Measurements from ENCODE around the gene PNPLA6.
A peak's percentile ranks its signal among the peaks of the same experiment; 100 is the strongest.

Gene PNPLA6

DNA sequence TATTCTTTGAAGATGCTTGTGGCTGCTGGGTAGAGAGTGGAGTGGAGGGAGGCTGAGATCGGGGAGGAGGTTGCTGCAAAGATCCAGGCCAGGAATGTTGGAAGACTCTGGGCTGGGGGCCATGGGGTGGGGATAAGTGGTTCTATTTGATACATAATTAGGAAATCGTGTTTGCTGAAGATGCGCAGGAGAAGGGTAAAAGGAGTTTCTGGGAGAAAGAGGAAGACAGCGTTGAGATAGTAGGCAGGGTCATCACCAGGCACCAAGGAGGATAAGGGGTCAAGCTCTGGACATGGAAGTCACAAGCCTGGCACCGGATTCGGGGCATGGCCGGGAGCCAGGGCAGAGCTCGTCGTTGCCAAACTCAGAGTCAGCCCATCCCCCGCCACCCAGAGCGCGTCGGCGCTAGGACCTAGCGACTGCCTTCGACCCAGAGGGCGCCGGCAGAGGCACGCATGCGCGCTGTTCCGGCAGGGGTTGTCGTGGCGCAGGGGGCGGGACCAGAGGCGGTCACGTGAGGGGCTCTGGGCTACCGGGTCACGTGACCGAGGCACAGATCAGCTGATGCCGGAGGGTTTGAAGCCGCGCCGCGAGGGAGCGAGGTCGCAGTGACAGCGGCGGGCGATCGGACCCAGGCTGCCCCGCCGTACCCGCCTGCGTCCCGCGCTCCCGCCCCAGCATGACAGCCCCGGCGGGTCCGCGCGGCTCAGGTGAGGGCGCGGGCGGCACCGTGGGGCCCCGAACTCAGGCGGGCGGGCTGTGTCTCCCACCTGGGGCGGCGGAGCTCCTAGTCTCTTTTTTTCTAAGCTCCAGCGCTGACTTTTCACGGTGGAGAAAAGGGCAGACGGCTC lies 13.2 kb upstream of the PNPLA6 start, which contains the start of gene MCOLN1:
TSS of gene MCOLN1 (plus strand) at position 553 of the 851 bp plus-strand sequence. CDS start at position 680, 127 bp downstream.
- TF ChIP-seq GATA1 (IDR thresholded peaks at IDR 0.05; ENCODE audit: low read depth, low read length) (no peak), POLR2A (IDR thresholded peaks at IDR 0.05; ENCODE audit: low read length) (peak; percentile 71)
- peak; percentile 98 to 100 for DNase-seq

DNA sequence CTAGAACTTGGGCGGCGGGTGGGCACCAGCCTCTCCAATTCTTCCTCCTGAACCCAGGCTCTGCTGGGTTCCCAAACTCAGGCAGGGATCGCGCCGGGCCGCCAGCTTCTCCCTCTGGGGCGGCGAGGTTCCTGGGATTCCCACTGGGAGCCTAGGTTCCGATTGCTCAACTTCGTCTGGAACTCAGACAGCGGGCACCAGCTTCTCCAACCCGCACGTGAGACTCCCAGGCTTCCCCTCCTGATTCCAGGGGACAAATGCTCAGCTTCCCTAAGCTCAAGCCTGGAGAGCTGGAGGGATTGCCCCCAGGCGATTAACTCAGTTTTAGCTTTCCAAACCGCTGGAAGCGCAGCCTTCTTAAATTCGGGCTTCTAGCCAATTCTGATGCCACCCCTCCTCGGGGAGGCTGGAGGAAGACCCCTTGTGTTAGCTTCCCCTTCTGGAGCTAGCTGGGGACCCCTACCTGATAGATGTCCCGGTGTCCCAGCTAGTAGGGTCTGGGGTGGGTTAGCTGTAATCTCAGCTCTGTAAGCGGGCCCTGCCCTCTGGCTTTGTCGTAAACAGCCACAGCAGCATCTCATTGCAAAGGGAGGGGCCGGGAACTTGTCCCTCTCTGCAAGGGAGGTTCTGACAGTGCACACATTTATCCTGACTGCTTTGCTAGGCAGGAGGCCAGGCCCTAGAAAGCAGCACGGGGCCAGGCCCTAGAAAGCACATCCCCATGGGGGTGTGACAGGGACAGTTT lies 12.4 kb upstream of the PNPLA6 start:
- DNase-seq = peak; percentile 61 to 72
- TF ChIP-seq POLR2A (IDR thresholded peaks at IDR 0.05; ENCODE audit: low read length) (no peak), GATA1 (IDR thresholded peaks at IDR 0.05; ENCODE audit: low read depth, low read length) (no peak)

DNA sequence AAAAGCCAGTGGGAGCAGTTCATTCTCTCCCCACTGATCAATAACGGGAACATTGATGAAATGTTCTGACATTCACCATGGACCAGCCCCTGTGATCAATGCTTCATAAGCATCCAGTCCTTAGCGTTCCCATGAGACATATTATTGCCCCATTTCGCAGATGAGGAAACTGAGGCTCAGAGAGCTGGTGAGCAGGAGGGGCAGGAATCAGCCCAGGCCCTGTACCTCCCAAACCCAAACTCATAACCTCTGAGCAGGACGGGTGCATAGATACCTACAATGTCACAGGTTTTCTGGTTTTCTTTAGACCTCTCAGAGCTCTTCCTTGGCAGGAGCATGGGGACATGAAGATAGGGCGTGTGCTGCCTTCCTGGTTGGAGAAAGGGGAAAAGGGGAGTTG lies 11.0 kb upstream of the PNPLA6 start:
- TF ChIP-seq GATA1 (IDR thresholded peaks at IDR 0.05; ENCODE audit: low read depth, low read length) (no peak), POLR2A (IDR thresholded peaks at IDR 0.05; ENCODE audit: low read length) (no peak)
- no peak for DNase-seq

DNA sequence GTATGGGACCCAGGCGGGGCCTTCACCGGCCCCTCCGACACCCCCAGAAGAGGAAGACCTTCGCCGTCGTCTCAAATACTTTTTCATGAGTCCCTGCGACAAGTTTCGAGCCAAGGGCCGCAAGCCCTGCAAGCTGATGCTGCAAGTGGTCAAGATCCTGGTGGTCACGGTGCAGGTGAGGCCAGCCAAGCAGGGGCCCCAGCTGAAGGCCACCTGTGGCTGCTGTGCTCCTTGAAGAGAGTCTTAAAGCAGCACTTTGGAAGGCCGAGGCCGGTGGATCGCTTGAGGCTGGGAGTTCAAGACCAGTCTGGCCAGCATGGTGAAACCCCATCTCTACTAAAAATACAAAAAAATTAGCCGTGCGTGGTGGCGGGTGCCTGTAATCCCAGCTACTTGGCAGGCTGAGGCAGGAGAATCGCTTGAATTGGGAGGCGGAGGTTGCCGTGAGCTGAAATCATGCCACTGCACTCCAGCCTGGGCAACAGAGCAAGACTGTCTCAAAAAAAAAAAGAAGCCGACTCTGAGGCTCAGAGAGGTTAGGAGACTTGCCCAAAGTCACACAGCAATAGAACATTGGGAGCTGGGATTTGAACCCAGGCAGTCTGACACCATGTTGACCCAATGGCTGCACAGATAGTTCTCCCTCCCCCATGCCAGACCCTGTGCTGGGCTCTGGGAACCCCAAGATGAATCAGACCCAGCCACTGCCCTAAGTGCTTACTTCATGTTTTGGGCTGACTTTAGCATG lies 10.4 kb upstream of the PNPLA6 start:
- DNase-seq = no peak
- TF ChIP-seq POLR2A (IDR thresholded peaks at IDR 0.05; ENCODE audit: low read length) (no peak), GATA1 (IDR thresholded peaks at IDR 0.05; ENCODE audit: low read depth, low read length) (no peak)

DNA sequence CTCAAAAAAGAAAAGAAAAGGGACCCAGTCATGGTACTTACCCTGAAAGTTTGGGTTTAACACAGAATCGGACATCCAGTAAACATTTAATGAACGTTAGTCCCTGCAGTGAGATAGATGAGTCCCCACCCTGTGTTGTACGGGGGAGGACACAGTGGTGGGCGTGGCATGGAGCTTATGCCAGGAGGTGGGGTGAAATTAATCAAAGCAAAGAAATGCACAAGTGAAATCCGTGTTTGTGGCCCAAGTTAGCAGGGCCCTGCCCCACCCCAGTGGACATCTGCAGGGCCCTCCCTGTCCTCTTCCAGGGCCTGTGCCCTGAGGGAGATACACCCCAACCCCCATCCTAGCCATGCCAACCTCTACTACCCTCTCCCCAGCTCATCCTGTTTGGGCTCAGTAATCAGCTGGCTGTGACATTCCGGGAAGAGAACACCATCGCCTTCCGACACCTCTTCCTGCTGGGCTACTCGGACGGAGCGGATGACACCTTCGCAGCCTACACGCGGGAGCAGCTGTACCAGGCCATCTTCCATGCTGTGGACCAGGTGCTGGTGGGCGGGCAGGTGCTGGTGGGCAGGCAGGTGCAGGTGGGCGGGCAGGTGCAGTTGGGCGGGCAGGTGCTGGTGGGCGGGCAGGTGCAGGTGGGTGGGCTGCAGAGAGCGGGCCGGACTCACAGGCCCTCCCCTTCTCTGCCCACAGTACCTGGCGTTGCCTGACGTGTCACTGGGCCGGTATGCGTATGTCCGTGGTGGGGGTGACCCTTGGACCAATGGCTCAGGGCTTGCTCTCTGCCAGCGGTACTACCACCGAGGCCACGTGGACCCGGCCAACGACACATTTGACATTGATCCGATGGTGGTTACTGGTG lies 9.2 kb upstream of the PNPLA6 start:
- no peak for TF ChIP-seq GATA1 (IDR thresholded peaks at IDR 0.05; ENCODE audit: low read depth, low read length)
- no peak for TF ChIP-seq POLR2A (IDR thresholded peaks at IDR 0.05; ENCODE audit: low read length)

DNA sequence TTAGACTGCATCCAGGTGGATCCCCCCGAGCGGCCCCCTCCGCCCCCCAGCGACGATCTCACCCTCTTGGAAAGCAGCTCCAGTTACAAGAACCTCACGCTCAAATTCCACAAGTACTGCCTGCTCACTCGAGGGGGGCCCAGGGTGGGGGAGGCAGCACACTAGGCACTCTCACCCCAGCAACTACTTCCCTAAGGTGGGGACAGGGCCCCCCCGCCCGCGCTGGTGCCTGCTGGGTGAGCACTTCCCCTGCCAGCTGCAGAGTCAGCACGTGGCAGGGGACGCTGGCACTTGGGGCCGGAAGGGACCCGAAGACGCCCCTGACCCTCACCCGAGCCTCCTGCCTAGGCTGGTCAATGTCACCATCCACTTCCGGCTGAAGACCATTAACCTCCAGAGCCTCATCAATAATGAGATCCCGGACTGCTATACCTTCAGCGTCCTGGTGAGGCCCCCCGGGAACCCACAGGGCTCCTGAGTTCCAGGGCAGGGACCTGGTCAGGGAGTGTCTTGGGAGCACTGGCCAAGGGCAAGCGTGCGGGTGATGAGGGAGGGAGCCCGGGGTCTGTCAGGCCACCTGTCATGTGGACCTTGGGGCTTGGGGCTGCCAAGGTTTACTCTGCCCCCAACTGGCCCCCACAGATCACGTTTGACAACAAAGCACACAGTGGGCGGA lies 7.9 kb upstream of the PNPLA6 start:
- no peak for TF ChIP-seq GATA1 (IDR thresholded peaks at IDR 0.05; ENCODE audit: low read depth, low read length)
- TF ChIP-seq POLR2A (IDR thresholded peaks at IDR 0.05; ENCODE audit: low read length) = no peak
- DNase-seq = no peak

More for the DNA sequence above, 9.2 kb upstream of the PNPLA6 start:
- no peak for DNase-seq

DNA sequence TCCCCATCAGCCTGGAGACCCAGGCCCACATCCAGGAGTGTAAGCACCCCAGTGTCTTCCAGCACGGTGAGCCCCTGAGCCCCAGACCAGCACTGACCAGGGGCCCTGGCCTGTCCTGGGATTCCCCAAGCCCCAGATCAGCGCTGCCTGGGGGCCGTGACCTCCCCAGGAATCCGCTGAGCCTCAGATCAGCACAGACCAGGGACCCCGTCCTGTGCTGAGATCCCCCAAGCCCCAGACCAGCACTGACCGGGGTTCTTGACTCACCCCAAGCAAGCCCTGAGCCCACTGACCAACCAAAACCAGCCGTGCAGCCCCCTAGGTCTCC lies 7.4 kb upstream of the PNPLA6 start:
- no peak for DNase-seq
- no peak for TF ChIP-seq POLR2A (IDR thresholded peaks at IDR 0.05; ENCODE audit: low read length)
- no peak for TF ChIP-seq GATA1 (IDR thresholded peaks at IDR 0.05; ENCODE audit: low read depth, low read length)

DNA sequence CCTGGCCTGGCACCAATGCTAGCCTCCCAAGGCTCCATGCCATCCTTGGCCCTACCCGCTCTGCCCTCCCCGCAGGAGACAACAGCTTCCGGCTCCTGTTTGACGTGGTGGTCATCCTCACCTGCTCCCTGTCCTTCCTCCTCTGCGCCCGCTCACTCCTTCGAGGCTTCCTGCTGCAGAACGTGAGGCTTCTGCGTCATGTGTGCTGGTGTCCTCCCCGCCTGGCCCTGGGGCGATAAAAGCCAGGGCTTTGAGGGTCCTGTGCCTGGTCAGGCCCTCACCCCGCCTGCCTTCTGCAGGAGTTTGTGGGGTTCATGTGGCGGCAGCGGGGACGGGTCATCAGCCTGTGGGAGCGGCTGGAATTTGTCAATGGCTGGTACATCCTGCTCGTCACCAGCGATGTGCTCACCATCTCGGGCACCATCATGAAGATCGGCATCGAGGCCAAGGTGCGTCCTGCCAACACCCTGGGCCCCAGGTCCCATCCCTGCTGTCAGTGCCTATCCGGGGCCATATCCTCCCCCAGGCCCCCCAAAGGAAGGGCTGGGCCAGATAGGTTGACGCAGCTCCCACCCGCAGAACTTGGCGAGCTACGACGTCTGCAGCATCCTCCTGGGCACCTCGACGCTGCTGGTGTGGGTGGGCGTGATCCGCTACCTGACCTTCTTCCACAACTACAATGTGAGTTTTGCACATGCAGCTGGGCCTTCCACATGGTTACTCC lies 6.8 kb upstream of the PNPLA6 start:
- no peak for DNase-seq
- TF ChIP-seq POLR2A (IDR thresholded peaks at IDR 0.05; ENCODE audit: low read length) (no peak), GATA1 (IDR thresholded peaks at IDR 0.05; ENCODE audit: low read depth, low read length) (no peak)

DNA sequence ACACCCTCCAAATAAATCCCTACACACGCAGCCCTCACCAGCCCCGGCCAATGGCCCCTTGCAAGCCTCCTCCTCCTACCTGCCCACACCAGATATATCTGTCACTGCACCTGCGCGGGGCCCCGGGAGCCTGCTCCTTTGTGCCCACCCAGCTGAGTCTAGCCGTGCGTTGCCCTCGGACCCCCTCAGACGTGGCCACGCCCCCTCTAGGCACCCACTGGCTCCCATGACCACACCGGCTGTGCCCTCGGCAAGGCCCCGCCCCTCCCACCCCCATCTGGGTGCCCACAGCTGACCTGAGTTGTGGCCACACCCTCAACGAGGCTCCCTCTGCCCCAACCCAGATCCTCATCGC lies 6.3 kb upstream of the PNPLA6 start:
- no peak for DNase-seq
- no peak for TF ChIP-seq GATA1 (IDR thresholded peaks at IDR 0.05; ENCODE audit: low read depth, low read length)

DNA sequence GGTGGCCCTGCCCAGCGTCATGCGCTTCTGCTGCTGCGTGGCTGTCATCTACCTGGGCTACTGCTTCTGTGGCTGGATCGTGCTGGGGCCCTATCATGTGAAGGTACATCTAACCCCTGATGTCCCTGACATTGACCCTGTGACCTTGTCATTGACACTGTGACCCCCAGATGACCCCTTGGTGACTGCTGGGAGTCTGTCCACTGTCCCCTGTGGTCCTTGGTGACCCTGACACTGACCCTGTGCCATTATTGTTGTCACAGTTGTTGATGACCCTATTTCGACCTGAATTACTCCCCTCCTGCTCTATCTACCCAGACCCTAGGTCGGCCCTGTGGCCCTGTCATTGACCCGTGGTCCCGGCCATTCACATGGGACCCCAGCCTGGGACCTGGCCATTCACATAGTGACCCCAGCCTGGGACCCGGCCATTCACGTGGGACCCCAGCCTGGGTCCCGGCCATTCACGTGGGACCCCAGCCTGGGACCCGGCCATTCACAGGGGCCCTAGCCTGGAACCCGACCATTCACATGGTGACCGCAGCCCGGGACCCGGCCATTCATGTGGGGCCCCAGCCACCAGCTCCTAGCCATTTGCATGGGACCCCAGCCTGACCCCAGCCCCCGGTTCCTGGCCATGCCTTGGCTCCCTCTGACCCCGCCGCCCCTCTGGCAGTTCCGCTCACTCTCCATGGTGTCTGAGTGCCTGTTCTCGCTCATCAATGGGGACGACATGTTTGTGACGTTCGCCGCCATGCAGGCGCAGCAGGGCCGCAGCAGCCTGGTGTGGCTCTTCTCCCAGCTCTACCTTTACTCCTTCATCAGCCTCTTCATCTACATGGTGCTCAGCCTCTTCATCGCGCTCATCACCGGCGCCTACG lies 5.7 kb upstream of the PNPLA6 start:
- no peak for TF ChIP-seq POLR2A (IDR thresholded peaks at IDR 0.05; ENCODE audit: low read length)
- TF ChIP-seq GATA1 (IDR thresholded peaks at IDR 0.05; ENCODE audit: low read depth, low read length) = no peak

DNA sequence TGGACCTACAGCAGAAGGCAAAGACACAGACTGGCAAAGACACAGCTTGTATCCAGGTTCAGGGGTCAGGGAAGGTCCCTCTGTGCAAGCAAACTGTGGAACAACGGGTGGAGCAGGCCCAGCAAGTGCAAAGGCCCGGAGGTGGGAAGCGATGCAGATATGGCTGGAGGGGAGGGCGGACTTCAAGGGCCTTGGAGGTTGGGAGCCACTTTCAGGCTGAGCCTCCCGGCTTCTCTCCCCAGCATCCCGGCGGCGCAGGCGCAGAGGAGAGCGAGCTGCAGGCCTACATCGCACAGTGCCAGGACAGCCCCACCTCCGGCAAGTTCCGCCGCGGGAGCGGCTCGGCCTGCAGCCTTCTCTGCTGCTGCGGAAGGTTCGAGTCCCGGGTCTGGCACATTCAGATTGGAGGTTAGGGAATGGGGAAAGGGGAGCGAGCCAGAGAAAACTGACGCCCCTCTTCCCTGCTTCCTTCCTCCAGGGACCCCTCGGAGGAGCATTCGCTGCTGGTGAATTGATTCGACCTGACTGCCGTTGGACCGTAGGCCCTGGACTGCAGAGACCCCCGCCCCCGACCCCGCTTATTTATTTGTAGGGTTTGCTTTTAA lies 2.1 kb upstream of the PNPLA6 start:
- TF ChIP-seq GATA1 (IDR thresholded peaks at IDR 0.05; ENCODE audit: low read depth, low read length) = no peak
- no peak for TF ChIP-seq POLR2A (IDR thresholded peaks at IDR 0.05; ENCODE audit: low read length)
- no peak for DNase-seq

More for the DNA sequence above, 5.7 kb upstream of the PNPLA6 start:
- no peak for DNase-seq
